Testis (tissue), 3 donors: ENCODE measurements around the gene CDKAL1. TPM values are rescaled to one million over a fixed set of nuclear protein-coding genes. Genes with fewer than 3 reads are reported as not detected.

ENCODE experiments used
- DNase-seq: peaks from one replicate; pipeline ENCODE4 v3.0.0-alpha.2; 2019
- H3K27ac ChIP-seq, 2 donors: fragments of 200-600 bp; sonication (generic); one replicate each; pipeline ENCODE4 v1.5.1; 2019
- H3K27me3 ChIP-seq: fragments of 200-600 bp; sonication (generic); one replicate; pipeline ENCODE4 v1.5.1; 2019
- H3K36me3 ChIP-seq: fragments of 200-600 bp; sonication (generic); one replicate; pipeline ENCODE4 v1.5.1; 2017; ENCODE audit warnings: low read depth; ENCODE audit errors: missing control alignments
- H3K4me1 ChIP-seq: fragments of 200-600 bp; sonication (generic); one replicate; pipeline ENCODE4 v1.5.1; 2019
- H3K4me3 ChIP-seq, 2 donors: fragments of 200-600 bp; sonication (generic); one replicate each; pipeline ENCODE4 v1.5.1; 2017 to 2019
- H3K9me3 ChIP-seq: fragments of 200-600 bp; sonication (generic); one replicate; pipeline ENCODE4 v1.5.1; 2017
- CTCF ChIP-seq, 3 experiments: fragments of 450-650 bp in 2 of 3; fragments of 200-600 bp in 1 of 3; sonication (generic) in 1 of 3; IDR thresholded peaks; one replicate each; pipeline ENCODE4 v1.5.1; 2016 to 2019; ENCODE audit warnings: antibody characterized with exemption in 3 of 3, mild to moderate bottlenecking in 2 of 3, moderate library complexity in 1 of 3
- POLR2A ChIP-seq: fragments of 450-650 bp; IDR thresholded peaks from one replicate; pipeline ENCODE4 v1.6.1; 2017; ENCODE audit warnings: antibody characterized with exemption, mild to moderate bottlenecking, moderate library complexity
- WGBS, 2 donors: methylation state at CpG; one replicate each; pipeline ENCODE4 v1.1.5; 2018; 5-methylcytosine and 5-hydroxymethylcytosine counted together
- intact Hi-C: fragments of 100-400 bp; cut with DNase I; formaldehyde crosslinking; loops from one replicate; pipeline ENCODE4 v1.15.1; 2023; ENCODE audit warnings: low total_unique reads
- polyA plus RNA-seq: library from polyadenylated mRNA; stranded (reverse); fragments of 350-450 nt; fragmentation: Illumina TruSeq; extraction: RNeasy Lipid Tissue Mini Kit (QIAGEN cat#74804); gene quantifications from one replicate; pipeline ENCODE4 v1.2.3, GENCODE V29; 2014; ENCODE audit warnings: low read depth, low replicate concordance; ENCODE audit not compliant: insufficient read depth
- total RNA-seq, 2 donors: library from RNA; depleted of rRNA; stranded (reverse); fragments of >200 nt; gene quantifications; one replicate each; pipeline ENCODE4 v1.2.3, GENCODE V29; 2016

The CDKAL1 gene
- total and polyA plus RNA-seq, 3 donors from 2014 or later, result 11.1 to 18.5 (median 16.1) TPM

- Histone ChIP-seq H3K36me3 (no peaks in the 10 kb centered on the region), H3K9me3 (no peaks in the 10 kb centered on the region), H3K27me3 (no peaks in the 10 kb centered on the region), H3K27ac (no peak overlapping the region), H3K4me1 (no peaks in the 10 kb centered on the region), H3K4me3 (no peak overlapping the region)
- intact Hi-C loops, result no loop called here
- DNase-seq, result no peak
- WGBS, 2 donors, result 85 to 94% methylated on average over 2 of the region's 2 CpGs
- TF ChIP-seq POLR2A (no peak), CTCF (IDR thresholded peaks at IDR 0.05) (no peak)
These were observed 144.6 kb downstream of the CDKAL1 start for GRCh38 chr6:20678831-20679352.

GRCh38 chr6:20680697-20681165 is 146.5 kb downstream of the CDKAL1 start:
- WGBS, 2 donors, result 51 to 64% methylated on average over 4 of the region's 4 CpGs
- intact Hi-C loops, result no loop called here
- no peak for TF ChIP-seq CTCF (IDR thresholded peaks at IDR 0.05)
- TF ChIP-seq POLR2A, result no peak
- H3K4me3 ChIP-seq, result no peak overlapping the region
- no peak overlapping the region for H3K27ac ChIP-seq
- no peak for DNase-seq
- no peaks in the 10 kb centered on the region for H3K27me3 ChIP-seq
- no peaks in the 10 kb centered on the region for H3K4me1 ChIP-seq
- no peaks in the 10 kb centered on the region for H3K36me3 ChIP-seq
- H3K9me3 ChIP-seq, result no peaks in the 10 kb centered on the region

- TF ChIP-seq CTCF (IDR thresholded peaks at IDR 0.05) (no peak), POLR2A (no peak)
- intact Hi-C loops, result no loop called here
- DNase-seq, result no peak
- H3K9me3 ChIP-seq, result no peaks in the 10 kb centered on the region
- H3K27ac ChIP-seq, result no peak overlapping the region
- H3K36me3 ChIP-seq, result no peaks in the 10 kb centered on the region
- no peaks in the 10 kb centered on the region for H3K4me1 ChIP-seq
- no peaks in the 10 kb centered on the region for H3K27me3 ChIP-seq
- H3K4me3 ChIP-seq, result no peak overlapping the region
These were observed 147.0 kb downstream of the CDKAL1 start for GRCh38 chr6:20681243-20681684.

GRCh38 chr6:20684474-20684873 is 150.2 kb downstream of the CDKAL1 start:
- no peak for TF ChIP-seq CTCF (IDR thresholded peaks at IDR 0.05)
- TF ChIP-seq POLR2A, result no peak
- intact Hi-C loops, result no loop called here
- H3K4me1 ChIP-seq, result no peaks in the 10 kb centered on the region
- 92 to 100% methylated on average over 3 of the region's 3 CpGs for WGBS, 2 donors
- H3K4me3 ChIP-seq, result no peak overlapping the region
- H3K27me3 ChIP-seq, result no peaks in the 10 kb centered on the region
- DNase-seq, result no peak
- H3K36me3 ChIP-seq, result no peaks in the 10 kb centered on the region
- H3K9me3 ChIP-seq, result no peaks in the 10 kb centered on the region
- no peak overlapping the region for H3K27ac ChIP-seq

GRCh38 chr6:20686142-20686541 is 151.9 kb downstream of the CDKAL1 start:
- H3K27ac ChIP-seq, result no peak overlapping the region
- H3K4me1 ChIP-seq, result no peaks in the 10 kb centered on the region
- H3K27me3 ChIP-seq, result no peaks in the 10 kb centered on the region
- no peak for TF ChIP-seq POLR2A
- TF ChIP-seq CTCF (IDR thresholded peaks at IDR 0.05), result no peak
- no peaks in the 10 kb centered on the region for H3K9me3 ChIP-seq
- no peaks in the 10 kb centered on the region for H3K36me3 ChIP-seq
- no peak overlapping the region for H3K4me3 ChIP-seq
- WGBS, 2 donors, result 92 to 94% methylated on average over 6 of the region's 6 CpGs
- intact Hi-C loops, result no loop called here
- DNase-seq, result no peak
